CD4-positive, alpha-beta T cell (primary cell): ENCODE results near the gene SSX4B. TPM values are rescaled to one million over a fixed set of nuclear protein-coding genes. Genes with fewer than 3 reads are reported as not detected.

Experiments used
- ATAC-seq: fragments of 200-7000 bp; cut with Tn5 transposase; one replicate; pipeline ENCODE4 v1.10.0; 2022; ENCODE audit warnings: mild to moderate bottlenecking; ENCODE audit not compliant: poor library complexity
- CTCF ChIA-PET: fragments of 350-600 bp; sonication (Branson Sonifier 250); formaldehyde crosslinking; loops from one replicate; lab custom pipeline; 2021; ENCODE audit warnings: antibody characterized with exemption, inconsistent platforms; lab: Charles Lee
- POLR2A ChIA-PET: fragments of 350-600 bp; sonication (Branson Sonifier 250); formaldehyde crosslinking; loops from one replicate; lab custom pipeline; 2021; ENCODE audit warnings: antibody characterized with exemption, inconsistent platforms; lab: Charles Lee
- DNase-seq, 14 experiments: peaks; one replicate each; pipeline ENCODE4 v3.0.0-alpha.2; 2013 to 2020; ENCODE audit warnings: mixed read lengths in 2 of 14
- H3K27ac ChIP-seq, 2 donors: one replicate each; pipeline versions ENCODE4 v1.5.1 to v1.7.0; 2013; ENCODE audit warnings: low read length in 2 of 2, low read depth in 1 of 2, mild to moderate bottlenecking in 1 of 2
- H3K27me3 ChIP-seq, 2 experiments: 1 replicate in 1 of 2; 2 replicates in 1 of 2; pipeline versions ENCODE4 v1.6.1 to v1.7.0; 2013; ENCODE audit warnings: low read length in 2 of 2, control low read depth in 1 of 2, mild to moderate bottlenecking in 1 of 2, moderate library complexity in 1 of 2; ENCODE audit not compliant: insufficient read depth in 2 of 2, control insufficient read depth in 1 of 2
- H3K36me3 ChIP-seq: one replicate; pipeline ENCODE4 v1.6.1; 2013; ENCODE audit warnings: low read length, control low read depth; ENCODE audit not compliant: insufficient read depth
- H3K4me1 ChIP-seq: one replicate; pipeline ENCODE4 v1.6.1; 2013; ENCODE audit warnings: low read length, control low read depth; ENCODE audit not compliant: insufficient read depth
- H3K4me3 ChIP-seq: one replicate; pipeline ENCODE4 v1.5.1; 2013; ENCODE audit warnings: mild to moderate bottlenecking, low read length, moderate library complexity
- H3K9me3 ChIP-seq, 2 experiments: 1 replicate in 1 of 2; 2 replicates in 1 of 2; pipeline versions ENCODE4 v1.6.1 to v1.7.0; 2013; ENCODE audit warnings: low read length in 2 of 2, mild to moderate bottlenecking in 2 of 2, control low read depth in 1 of 2, moderate library complexity in 1 of 2; ENCODE audit not compliant: control insufficient read depth in 1 of 2, insufficient read depth in 1 of 2
- H3K27ac Mint-ChIP-seq: one replicate; pipeline ENCODE4 v1.8.0; 2020; ENCODE audit warnings: mixed read lengths
- H3K27me3 Mint-ChIP-seq: one replicate; pipeline ENCODE4 v1.8.0; 2021; ENCODE audit warnings: mixed read lengths
- H3K36me3 Mint-ChIP-seq: one replicate; pipeline ENCODE4 v1.8.0; 2021; ENCODE audit warnings: low read depth, mixed read lengths
- H3K4me1 Mint-ChIP-seq: one replicate; pipeline ENCODE4 v1.8.0; 2021; ENCODE audit warnings: low read depth, mixed read lengths
- H3K4me3 Mint-ChIP-seq: one replicate; pipeline ENCODE4 v1.8.0; 2020; ENCODE audit warnings: mild to moderate bottlenecking, mixed read lengths
- H3K9me3 Mint-ChIP-seq: one replicate; pipeline ENCODE4 v1.8.0; 2020; ENCODE audit warnings: mixed read lengths
- intact Hi-C, 2 experiments: fragments of 100-400 bp; cut with DNase I in 1 of 2; cut with micrococcal nuclease in 1 of 2; formaldehyde crosslinking; loops; one replicate each; pipeline versions ENCODE4 v1.15.1 to v1.9.0; 2023 to 2025; cut with DNase I, micrococcal nuclease
- total RNA-seq, 174 experiments: library from RNA in 2 of 174; stranded (reverse) in 2 of 174; gene quantifications; one replicate each; pipeline ENCODE4 v1.2.3 and lab custom pipeline; 2021 to 2026
- TF ChIP-seq, protein P1 (sequence below): fragments of 200-600 bp; IDR thresholded peaks from one replicate; pipeline ENCODE4 v1.8.0; 2022; ENCODE audit warnings: antibody characterized with exemption, mild to moderate bottlenecking

The SSX4B gene
- total RNA-seq, 2 experiments from 2014 or later: not detected

- TF ChIP-seq, protein P1, sequence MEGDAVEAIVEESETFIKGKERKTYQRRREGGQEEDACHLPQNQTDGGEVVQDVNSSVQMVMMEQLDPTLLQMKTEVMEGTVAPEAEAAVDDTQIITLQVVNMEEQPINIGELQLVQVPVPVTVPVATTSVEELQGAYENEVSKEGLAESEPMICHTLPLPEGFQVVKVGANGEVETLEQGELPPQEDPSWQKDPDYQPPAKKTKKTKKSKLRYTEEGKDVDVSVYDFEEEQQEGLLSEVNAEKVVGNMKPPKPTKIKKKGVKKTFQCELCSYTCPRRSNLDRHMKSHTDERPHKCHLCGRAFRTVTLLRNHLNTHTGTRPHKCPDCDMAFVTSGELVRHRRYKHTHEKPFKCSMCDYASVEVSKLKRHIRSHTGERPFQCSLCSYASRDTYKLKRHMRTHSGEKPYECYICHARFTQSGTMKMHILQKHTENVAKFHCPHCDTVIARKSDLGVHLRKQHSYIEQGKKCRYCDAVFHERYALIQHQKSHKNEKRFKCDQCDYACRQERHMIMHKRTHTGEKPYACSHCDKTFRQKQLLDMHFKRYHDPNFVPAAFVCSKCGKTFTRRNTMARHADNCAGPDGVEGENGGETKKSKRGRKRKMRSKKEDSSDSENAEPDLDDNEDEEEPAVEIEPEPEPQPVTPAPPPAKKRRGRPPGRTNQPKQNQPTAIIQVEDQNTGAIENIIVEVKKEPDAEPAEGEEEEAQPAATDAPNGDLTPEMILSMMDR: no peak
- H3K4me3 ChIP-seq: no peak overlapping the region
- no peaks in the 10 kb centered on the region for H3K9me3 ChIP-seq
- DNase-seq (no peak), ATAC-seq (no peak)
- no peaks in the 10 kb centered on the region for H3K27me3 ChIP-seq
- H3K27ac ChIP-seq: no peak overlapping the region
- CTCF ChIA-PET: no interaction called here
- POLR2A ChIA-PET: interaction anchor here (0.9 kb wide), 1 partner anchor 10 kb away, joined by 3 read pairs; no protein-coding TSS in a partner anchor
- H3K4me1 ChIP-seq: no peaks in the 10 kb centered on the region
- Mint-ChIP-seq H3K27ac (no peak overlapping the region), H3K4me1 (no peaks in the 10 kb centered on the region), H3K27me3 (no peaks in the 10 kb centered on the region), H3K36me3 (peaks cover 26% of the 10 kb centered on the region), H3K4me3 (no peak overlapping the region), H3K9me3 (no peaks in the 10 kb centered on the region)
- H3K36me3 ChIP-seq: peaks cover 12% of the 10 kb centered on the region
- intact Hi-C loops: no loop called here
Measured at GRCh38 chrX:48458711-48459110, 47.0 kb upstream of the SSX4B start.

DNA sequence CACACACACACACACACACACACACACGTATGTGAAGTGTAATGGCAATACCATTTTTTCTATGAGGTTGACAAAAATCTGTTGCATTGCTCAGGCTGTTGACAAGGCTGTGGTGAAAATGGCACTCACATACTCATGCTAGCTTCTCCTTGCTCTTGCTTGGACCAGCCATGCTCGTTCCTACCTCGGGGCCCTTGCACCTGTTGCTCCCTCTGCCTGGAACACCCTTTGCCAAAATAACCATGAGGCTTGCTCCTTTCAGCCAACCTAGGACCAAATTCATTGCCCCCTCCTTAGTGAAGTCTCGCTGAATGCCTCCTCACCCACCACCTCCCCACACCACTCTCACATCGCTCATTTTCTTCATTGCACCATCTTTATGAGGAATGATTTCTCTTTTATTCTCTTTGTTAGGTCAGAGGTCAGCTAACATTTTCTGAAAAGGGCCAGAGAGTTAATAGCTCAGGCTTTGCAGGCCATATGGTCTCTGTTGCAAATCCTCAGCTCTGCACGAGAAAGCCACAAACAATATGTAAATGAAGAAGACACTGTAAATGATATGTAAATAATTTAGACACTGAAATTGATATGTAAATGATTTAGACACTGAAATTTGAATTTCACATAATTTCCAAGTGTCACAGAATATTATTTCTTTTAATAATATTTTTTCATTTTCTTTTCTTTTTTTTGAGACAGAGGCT is 45.0 kb upstream of the SSX4B start:
- POLR2A ChIA-PET: interaction anchor here (0.7 kb wide), 1 partner anchor 12 kb away, joined by 3 read pairs; no protein-coding TSS in a partner anchor
- Histone ChIP-seq H3K27me3 (no peaks in the 10 kb centered on the region), H3K27ac (no peak overlapping the region), H3K36me3 (peaks cover 12% of the 10 kb centered on the region), H3K4me3 (no peak overlapping the region), H3K9me3 (no peaks in the 10 kb centered on the region), H3K4me1 (no peaks in the 10 kb centered on the region)
- no peaks in the 10 kb centered on the region for H3K9me3 Mint-ChIP-seq
- DNase-seq (no peak), ATAC-seq (no peak)
- no peaks in the 10 kb centered on the region for H3K27me3 Mint-ChIP-seq
- H3K27ac Mint-ChIP-seq: no peak overlapping the region
- no peaks in the 10 kb centered on the region for H3K4me1 Mint-ChIP-seq
- TF ChIP-seq, protein P1: no peak
- intact Hi-C loops: no loop called here
- peaks cover 21% of the 10 kb centered on the region for H3K36me3 Mint-ChIP-seq
- CTCF ChIA-PET: no interaction called here
- no peak overlapping the region for H3K4me3 Mint-ChIP-seq

DNA sequence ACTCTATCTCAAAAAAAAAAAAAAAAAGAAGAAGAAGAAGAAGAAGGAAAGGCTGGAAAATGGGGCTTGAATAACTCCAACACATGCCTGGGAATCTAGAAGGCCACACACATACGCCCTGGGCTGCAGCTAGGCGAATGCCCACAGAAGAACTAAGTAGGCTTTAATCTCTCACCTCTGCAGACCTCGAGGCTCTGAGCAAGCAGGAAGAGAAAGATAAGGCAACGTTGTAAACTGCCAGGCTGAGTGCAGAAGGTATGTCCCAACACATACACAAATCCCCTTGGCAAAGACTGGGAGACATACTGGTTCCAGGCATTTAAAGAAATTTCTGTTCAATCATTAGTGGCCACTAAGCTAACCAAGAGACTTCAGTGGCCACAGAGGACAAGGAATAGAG is 39.9 kb upstream of the SSX4B start:
- H3K4me3 ChIP-seq: no peak overlapping the region
- H3K27me3 Mint-ChIP-seq: no peaks in the 10 kb centered on the region
- intact Hi-C loops: no loop called here
- no peaks in the 10 kb centered on the region for H3K9me3 Mint-ChIP-seq
- ChIA-PET CTCF (interaction anchor here (0.6 kb wide), 1 partner anchor 16 kb away, joined by 3 read pairs; no protein-coding TSS in a partner anchor), POLR2A (interaction anchor here (1.0 kb wide), 1 partner anchor 88 kb away, joined by 3 read pairs; the partner anchor contains the start of gene TBC1D25)
- TF ChIP-seq, protein P1: no peak
- no peaks in the 10 kb centered on the region for H3K4me1 Mint-ChIP-seq
- H3K36me3 Mint-ChIP-seq: no peaks in the 10 kb centered on the region
- no peaks in the 10 kb centered on the region for H3K27me3 ChIP-seq
- no peak overlapping the region for H3K27ac Mint-ChIP-seq
- no peak overlapping the region for H3K27ac ChIP-seq
- DNase-seq (no peak), ATAC-seq (no peak)
- H3K9me3 ChIP-seq: no peaks in the 10 kb centered on the region
- H3K36me3 ChIP-seq: no peaks in the 10 kb centered on the region
- no peak overlapping the region for H3K4me3 Mint-ChIP-seq
- H3K4me1 ChIP-seq: no peaks in the 10 kb centered on the region
